Endothelial cell (in vitro differentiated cells): ENCODE measurements around the gene KLK6. TPM values are rescaled to one million over a fixed set of nuclear protein-coding genes. Genes with fewer than 3 reads are reported as not detected.

ENCODE experiments used
- DNase-seq: peaks from one replicate; pipeline ENCODE4 v3.0.0; 2021; ENCODE audit warnings: low spot score
- H3K27ac Mint-ChIP-seq: one replicate; pipeline ENCODE4 v1.8.0; 2021; ENCODE audit warnings: mixed read lengths, inconsistent platforms; ENCODE audit not compliant: unreplicated experiment
- H3K27me3 Mint-ChIP-seq: one replicate; pipeline ENCODE4 v1.8.0; 2021; ENCODE audit warnings: mild to moderate bottlenecking, moderate library complexity, mixed read lengths, inconsistent platforms; ENCODE audit not compliant: unreplicated experiment
- H3K36me3 Mint-ChIP-seq: one replicate; pipeline ENCODE4 v1.8.0; 2021; ENCODE audit warnings: mild to moderate bottlenecking, low read depth, mixed read lengths, inconsistent platforms; ENCODE audit not compliant: unreplicated experiment
- H3K4me1 Mint-ChIP-seq: one replicate; pipeline ENCODE4 v1.8.0; 2021; ENCODE audit warnings: mild to moderate bottlenecking, mixed read lengths, inconsistent platforms; ENCODE audit not compliant: unreplicated experiment
- H3K4me3 Mint-ChIP-seq: one replicate; pipeline ENCODE4 v1.8.0; 2021; ENCODE audit warnings: mild to moderate bottlenecking, mixed read lengths, inconsistent platforms; ENCODE audit not compliant: unreplicated experiment
- H3K9me3 Mint-ChIP-seq: one replicate; pipeline ENCODE4 v1.8.0; 2021; ENCODE audit warnings: mixed read lengths, inconsistent platforms; ENCODE audit not compliant: unreplicated experiment
- total RNA-seq: library from RNA; stranded (reverse); fragmentation: NEBNext Ultra II Directional; extraction: Animal tissue kit (Norgen Biotek cat#: 25700); gene quantifications from one replicate; pipeline ENCODE4 v1.2.1, GENCODE V29; 2021; ENCODE audit not compliant: unreplicated experiment
- TF ChIP-seq, protein P1 (sequence below): fragments of 200-600 bp; sonication (generic); IDR thresholded peaks from one replicate; pipeline ENCODE4 v1.5.0; 2021; ENCODE audit warnings: antibody characterized with exemption; ENCODE audit not compliant: unreplicated experiment

The KLK6 gene
- total RNA-seq, 1 donor from 2014 or later = 0.67 TPM

DNA sequence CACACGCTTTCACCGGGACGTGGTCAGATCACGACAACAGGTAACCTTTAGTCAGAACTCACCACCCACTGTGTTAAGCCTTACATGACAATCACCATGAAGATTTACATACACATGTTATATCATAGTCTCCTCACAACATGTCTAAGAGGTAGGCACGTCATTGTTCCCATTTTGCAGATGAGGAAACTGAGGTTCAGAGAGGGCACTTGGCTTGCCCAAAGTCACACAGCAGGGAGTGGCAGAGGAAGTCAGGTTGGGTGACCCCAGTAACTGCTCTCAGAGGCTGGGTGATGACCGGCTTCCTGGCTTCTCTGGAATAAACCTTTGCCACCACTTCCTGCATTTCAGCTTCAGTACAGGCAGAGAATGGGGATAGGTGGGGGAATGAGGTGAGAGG, 44.9 kb upstream of the KLK6 start:
- TF ChIP-seq, protein P1, sequence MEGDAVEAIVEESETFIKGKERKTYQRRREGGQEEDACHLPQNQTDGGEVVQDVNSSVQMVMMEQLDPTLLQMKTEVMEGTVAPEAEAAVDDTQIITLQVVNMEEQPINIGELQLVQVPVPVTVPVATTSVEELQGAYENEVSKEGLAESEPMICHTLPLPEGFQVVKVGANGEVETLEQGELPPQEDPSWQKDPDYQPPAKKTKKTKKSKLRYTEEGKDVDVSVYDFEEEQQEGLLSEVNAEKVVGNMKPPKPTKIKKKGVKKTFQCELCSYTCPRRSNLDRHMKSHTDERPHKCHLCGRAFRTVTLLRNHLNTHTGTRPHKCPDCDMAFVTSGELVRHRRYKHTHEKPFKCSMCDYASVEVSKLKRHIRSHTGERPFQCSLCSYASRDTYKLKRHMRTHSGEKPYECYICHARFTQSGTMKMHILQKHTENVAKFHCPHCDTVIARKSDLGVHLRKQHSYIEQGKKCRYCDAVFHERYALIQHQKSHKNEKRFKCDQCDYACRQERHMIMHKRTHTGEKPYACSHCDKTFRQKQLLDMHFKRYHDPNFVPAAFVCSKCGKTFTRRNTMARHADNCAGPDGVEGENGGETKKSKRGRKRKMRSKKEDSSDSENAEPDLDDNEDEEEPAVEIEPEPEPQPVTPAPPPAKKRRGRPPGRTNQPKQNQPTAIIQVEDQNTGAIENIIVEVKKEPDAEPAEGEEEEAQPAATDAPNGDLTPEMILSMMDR = no peak
- DNase-seq = no peak
- Mint-ChIP-seq H3K36me3 (peaks cover 11% of the 10 kb centered on the region), H3K27me3 (peaks cover 11% of the 10 kb centered on the region), H3K4me1 (peaks cover 7% of the 10 kb centered on the region), H3K27ac (no peak overlapping the region), H3K9me3 (no peaks in the 10 kb centered on the region), H3K4me3 (no peak overlapping the region)

DNA sequence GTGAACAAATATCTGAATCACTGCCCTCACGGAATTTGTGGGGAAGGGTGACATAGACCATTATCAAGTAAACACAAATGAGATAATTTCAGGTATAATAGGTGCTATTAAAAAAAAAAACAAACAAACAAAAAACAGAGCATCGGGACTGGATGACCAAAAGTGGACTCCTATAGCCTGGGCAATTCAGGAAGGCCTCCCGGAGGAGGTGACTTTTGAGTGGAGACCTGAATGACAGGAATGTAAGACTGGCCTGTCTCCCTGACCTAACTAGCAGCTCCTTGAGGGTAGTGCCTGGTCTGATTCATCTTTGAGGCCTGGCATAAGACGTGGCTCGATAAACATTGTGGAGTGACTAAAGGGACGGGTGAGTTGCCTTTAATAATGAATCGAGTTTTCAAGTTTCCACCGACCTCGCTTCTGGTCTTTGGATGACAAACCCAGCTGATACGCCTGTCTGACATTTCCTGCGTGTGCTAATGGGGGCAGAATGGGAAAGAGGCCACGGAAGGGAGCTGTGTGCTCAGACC, 43.3 kb upstream of the KLK6 start:
- no peaks in the 10 kb centered on the region for H3K9me3 Mint-ChIP-seq
- no peak for DNase-seq
- peaks cover 5% of the 10 kb centered on the region for H3K4me1 Mint-ChIP-seq
- no peak overlapping the region for H3K4me3 Mint-ChIP-seq
- H3K36me3 Mint-ChIP-seq = peaks cover 6% of the 10 kb centered on the region
- TF ChIP-seq, protein P1 = no peak
- peaks cover 9% of the 10 kb centered on the region for H3K27me3 Mint-ChIP-seq
- peak overlapping the region; percentile 24 for H3K27ac Mint-ChIP-seq

DNA sequence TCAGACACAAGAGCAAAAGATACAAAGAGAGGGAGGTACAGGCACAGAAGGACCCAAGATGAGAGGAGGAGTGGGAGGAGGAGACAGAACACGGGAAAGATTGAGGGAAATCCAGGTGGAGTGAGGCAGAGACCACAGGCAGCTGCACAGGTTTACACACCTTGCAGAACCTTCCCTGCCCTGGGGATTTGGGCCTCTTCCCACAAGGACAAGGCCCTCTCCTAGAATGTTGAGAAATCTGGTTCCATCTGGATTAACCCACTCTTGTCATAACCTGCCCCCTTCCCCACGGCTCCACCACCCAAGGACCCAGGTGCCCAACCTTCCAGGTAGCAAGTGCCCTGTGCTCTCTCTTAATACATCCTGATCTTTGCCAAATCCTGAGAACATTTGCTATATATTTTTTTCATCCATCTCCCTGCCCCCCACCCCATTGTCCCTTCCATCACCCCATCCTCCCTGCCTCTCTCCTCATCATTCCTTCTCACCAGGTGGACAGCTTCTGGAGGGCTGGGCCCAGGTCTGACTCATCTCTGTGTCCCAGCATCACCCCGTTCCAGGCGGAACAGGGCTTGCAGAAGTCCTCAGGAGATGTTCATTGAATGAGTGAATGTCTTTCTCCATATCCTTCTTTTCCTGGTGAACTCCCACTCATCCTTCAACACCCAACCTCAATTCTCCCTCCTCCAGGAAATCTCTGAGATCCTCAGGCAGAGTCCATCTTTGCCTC, 40.8 kb upstream of the KLK6 start:
- no peak overlapping the region for H3K4me3 Mint-ChIP-seq
- no peak overlapping the region for H3K27ac Mint-ChIP-seq
- H3K36me3 Mint-ChIP-seq = peaks cover 6% of the 10 kb centered on the region
- H3K4me1 Mint-ChIP-seq = no peaks in the 10 kb centered on the region
- TF ChIP-seq, protein P1 = no peak
- no peaks in the 10 kb centered on the region for H3K9me3 Mint-ChIP-seq
- H3K27me3 Mint-ChIP-seq = peaks cover 4% of the 10 kb centered on the region
- DNase-seq = no peak

DNA sequence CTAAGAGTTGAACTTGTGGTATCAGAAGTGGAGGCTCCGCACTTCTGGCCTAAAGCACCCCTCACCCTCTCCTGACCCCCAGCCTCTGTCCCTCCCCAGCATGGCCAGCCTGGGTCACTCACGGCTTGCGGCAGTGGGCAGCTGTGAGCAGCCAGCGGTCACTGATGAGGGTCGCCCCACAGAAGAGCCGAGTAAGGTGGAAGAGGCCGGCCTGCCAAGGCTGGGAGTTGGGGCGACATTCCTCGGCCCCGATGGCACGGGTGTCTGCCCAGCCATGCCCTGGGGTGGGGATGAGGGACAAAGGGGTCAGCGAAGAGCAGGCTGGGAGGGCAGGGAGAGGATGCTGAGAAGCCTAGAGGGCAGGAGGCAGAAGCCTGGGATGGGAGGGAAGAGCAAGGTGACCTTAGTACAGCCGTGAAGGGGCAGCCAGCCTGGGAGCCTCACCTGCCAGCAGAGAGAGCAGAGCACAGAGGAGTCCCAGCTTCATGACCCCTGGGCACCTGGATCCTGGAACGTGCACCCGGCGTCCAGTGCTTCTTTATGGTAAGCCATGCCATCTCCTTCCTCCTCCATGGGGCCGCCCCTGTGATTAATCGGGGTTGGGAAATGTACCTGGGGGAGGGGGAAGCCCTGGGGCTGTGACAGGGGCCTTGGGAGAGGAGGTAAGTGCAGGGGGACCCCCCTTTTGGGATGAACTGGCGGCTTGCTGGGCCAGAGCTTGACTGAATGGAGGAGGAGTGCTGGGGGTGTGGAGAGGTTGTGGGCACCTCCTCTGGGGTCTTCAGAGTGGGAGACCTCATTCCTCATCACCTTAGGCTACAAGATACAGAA, 39.9 kb upstream of the KLK6 start:
- no peaks in the 10 kb centered on the region for H3K9me3 Mint-ChIP-seq
- peaks cover 6% of the 10 kb centered on the region for H3K36me3 Mint-ChIP-seq
- no peak overlapping the region for H3K4me3 Mint-ChIP-seq
- H3K27me3 Mint-ChIP-seq = peaks cover 2% of the 10 kb centered on the region
- H3K4me1 Mint-ChIP-seq = no peaks in the 10 kb centered on the region
- DNase-seq = no peak
- TF ChIP-seq, protein P1 = no peak
- H3K27ac Mint-ChIP-seq = no peak overlapping the region
